Left ventricle myocardium superior (tissue), 1 donor: ENCODE data around the gene CCDC74B. TPM values are rescaled to one million over a fixed set of nuclear protein-coding genes. Genes with fewer than 3 reads are reported as not detected.
"Not testable (repeated sequence)": the region's sequence is repeated elsewhere in the genome, so short reads cannot be mapped to it uniquely, and the experiment has no call there.

ENCODE experiments used
- ATAC-seq: fragments of 200-7000 bp; cut with Tn5 transposase; one replicate; pipeline ENCODE4 v1.9.1; 2020; ENCODE audit warnings: mild to moderate bottlenecking, moderate library complexity
- DNase-seq: peaks from one replicate; pipeline ENCODE4 v3.0.0-alpha.2; 2020
- intact Hi-C: fragments of 100-400 bp; cut with micrococcal nuclease; formaldehyde crosslinking; loops from one replicate; pipeline ENCODE4 v1.11.0; 2022
- total RNA-seq: library from RNA; stranded (reverse); fragmentation: NEBNext Ultra II Directional; extraction: Animal tissue kit (Norgen Biotek cat#: 25700); gene quantifications from one replicate; pipeline ENCODE4 v1.2.1, GENCODE V29; 2021
- donor health status: DM: no; HTN: yes; CAD: no; lungs with severe emphysema.

Gene CCDC74B
- total RNA-seq, 1 donor from 2014 or later = 0.64 TPM

GRCh38 chr2:130169896-130170295, 25.0 kb upstream of the CCDC74B start:
- intact Hi-C loops = no loop called here
- ATAC-seq (no peak), DNase-seq (no peak)

- intact Hi-C loops, ATAC-seq, DNase-seq: not testable (repeated sequence)
These were observed 24.3 kb upstream of the CCDC74B start for GRCh38 chr2:130169163-130169562.

- intact Hi-C loops, DNase-seq, ATAC-seq: not testable (repeated sequence)
These were observed 21.7 kb upstream of the CCDC74B start for GRCh38 chr2:130166611-130167010.

- DNase-seq = no peak
- ATAC-seq = no peak
- intact Hi-C loops = no loop called here
These were observed 20.5 kb upstream of the CCDC74B start for GRCh38 chr2:130165293-130166016.

GRCh38 chr2:130162968-130163367, 18.1 kb upstream of the CCDC74B start:
- ATAC-seq = no peak
- intact Hi-C loops = no loop called here
- DNase-seq = peak; percentile 20

GRCh38 chr2:130162486-130162885, 17.6 kb upstream of the CCDC74B start:
- intact Hi-C loops, ATAC-seq: not testable (repeated sequence)
- DNase-seq = peak; percentile 6

- intact Hi-C loops = not testable (repeated sequence)
- ATAC-seq (peak; percentile 84), DNase-seq (peak; percentile 79)
These were observed 16.2 kb upstream of the CCDC74B start for GRCh38 chr2:130160838-130161705.

GRCh38 chr2:130160131-130160530, 15.2 kb upstream of the CCDC74B start:
- intact Hi-C loops = no loop called here
- ATAC-seq (no peak), DNase-seq (peak; percentile 14)

- peak; percentile 7 for DNase-seq
- ATAC-seq, intact Hi-C loops: not testable (repeated sequence)
These were observed 14.5 kb upstream of the CCDC74B start for GRCh38 chr2:130159376-130159775.

GRCh38 chr2:130158631-130159030, 13.7 kb upstream of the CCDC74B start:
- intact Hi-C loops = no loop called here
- DNase-seq = peak; percentile 12

GRCh38 chr2:130157825-130158514, 13.1 kb upstream of the CCDC74B start:
- intact Hi-C loops = not testable (repeated sequence)

More at GRCh38 chr2:130158631-130159030, 13.7 kb upstream of the CCDC74B start:
- ATAC-seq = no peak

GRCh38 chr2:130157354-130157753, 12.4 kb upstream of the CCDC74B start:
- DNase-seq = peak; percentile 27
- intact Hi-C loops = not testable (repeated sequence)

More at GRCh38 chr2:130157825-130158514, 13.1 kb upstream of the CCDC74B start:
- DNase-seq = peak; percentile 20
- not testable (repeated sequence) for ATAC-seq

GRCh38 chr2:130156624-130157004, 11.7 kb upstream of the CCDC74B start:
- DNase-seq (peak; percentile 22), ATAC-seq (no peak)
- intact Hi-C loops = no loop called here

More at GRCh38 chr2:130157354-130157753, 12.4 kb upstream of the CCDC74B start:
- ATAC-seq = not testable (repeated sequence)

- intact Hi-C loops = not testable (repeated sequence)
- ATAC-seq (peak; percentile 82), DNase-seq (peak; percentile 86)
These were observed 11.2 kb upstream of the CCDC74B start for GRCh38 chr2:130155956-130156623.

- intact Hi-C loops = no loop called here
- DNase-seq (peak; percentile 24), ATAC-seq (no peak)
These were observed 10.2 kb upstream of the CCDC74B start for GRCh38 chr2:130154773-130155765.

- intact Hi-C loops = not testable (repeated sequence)
These were observed 9.5 kb upstream of the CCDC74B start for GRCh38 chr2:130154423-130154770.

GRCh38 chr2:130153721-130154422, 9.0 kb upstream of the CCDC74B start:
- ATAC-seq, intact Hi-C loops, DNase-seq: not testable (repeated sequence)

More at GRCh38 chr2:130154423-130154770, 9.5 kb upstream of the CCDC74B start:
- ATAC-seq, DNase-seq: not testable (repeated sequence)
